ENCODE data around the gene NPHP4.

NPHP4 gene

GRCh38 chr1:6040861-6041415 lies 48.7 kb upstream of the NPHP4 start (continued):
- TF ChIP-seq CSRNP3 (CRISPR knock-in tag; IDR thresholded peaks at IDR 0.05) (no peak), BACH2 (CRISPR knock-in tag; IDR thresholded peaks at IDR 0.05; ENCODE audit: borderline replicate concordance) (no peak), ARNTL (CRISPR knock-in tag; IDR thresholded peaks at IDR 0.05; ENCODE audit: borderline replicate concordance, low read depth) (no peak), ZNF8 (CRISPR knock-in tag; IDR thresholded peaks at IDR 0.05) (no peak), GLIS3 (CRISPR knock-in tag; IDR thresholded peaks at IDR 0.05) (no peak), POU6F1 (CRISPR knock-in tag; IDR thresholded peaks at IDR 0.05; ENCODE audit: borderline replicate concordance, low read depth) (no peak)

- ATAC-seq, result no peak
- TF ChIP-seq ZNF8 (CRISPR knock-in tag; IDR thresholded peaks at IDR 0.05) (no peak), ZFP30 (CRISPR knock-in tag; IDR thresholded peaks at IDR 0.05) (no peak), CREB5 (CRISPR knock-in tag; IDR thresholded peaks at IDR 0.05; ENCODE audit: low read depth) (no peak), CSDC2 (CRISPR knock-in tag; IDR thresholded peaks at IDR 0.05) (no peak), GLIS3 (CRISPR knock-in tag; IDR thresholded peaks at IDR 0.05) (no peak), TSHZ2 (CRISPR knock-in tag; IDR thresholded peaks at IDR 0.05) (no peak), CSRNP3 (CRISPR knock-in tag; IDR thresholded peaks at IDR 0.05) (no peak), PPARA (CRISPR knock-in tag; IDR thresholded peaks at IDR 0.05; ENCODE audit: borderline replicate concordance) (no peak), POU6F1 (CRISPR knock-in tag; IDR thresholded peaks at IDR 0.05; ENCODE audit: borderline replicate concordance, low read depth) (no peak)
Observed at GRCh38 chr1:6040444-6040843, 48.2 kb upstream of the NPHP4 start.

- TF ChIP-seq CSRNP3 (CRISPR knock-in tag; IDR thresholded peaks at IDR 0.05), result no peak
- no peak for TF ChIP-seq ZC3H10 (CRISPR knock-in tag; IDR thresholded peaks at IDR 0.05)
- no peak for TF ChIP-seq PATZ1 (CRISPR knock-in tag; IDR thresholded peaks at IDR 0.05; ENCODE audit: borderline replicate concordance)
- no peak for TF ChIP-seq OSR1 (CRISPR knock-in tag; IDR thresholded peaks at IDR 0.05)
- TF ChIP-seq RARB (CRISPR knock-in tag; IDR thresholded peaks at IDR 0.05), result no peak
- TF ChIP-seq GLIS3 (CRISPR knock-in tag; IDR thresholded peaks at IDR 0.05), result no peak
- no peak for TF ChIP-seq CREB5 (CRISPR knock-in tag; IDR thresholded peaks at IDR 0.05; ENCODE audit: low read depth)
- no peak for TF ChIP-seq ZNF70 (CRISPR knock-in tag; IDR thresholded peaks at IDR 0.05)
- ATAC-seq, result no peak
Observed at GRCh38 chr1:6039031-6039430, 46.8 kb upstream of the NPHP4 start.
